Endometrium (tissue), 2 donors: ENCODE data around the gene HOXA7.

Source experiments
- FAIRE-seq: peaks from 2 replicates; lab custom pipeline; 2012; peaks lifted over from hg19 to GRCh38; lab: Jason Lieb, UNC
- donor health status: control.
- donor health status: control.

HOXA7 gene

DNA sequence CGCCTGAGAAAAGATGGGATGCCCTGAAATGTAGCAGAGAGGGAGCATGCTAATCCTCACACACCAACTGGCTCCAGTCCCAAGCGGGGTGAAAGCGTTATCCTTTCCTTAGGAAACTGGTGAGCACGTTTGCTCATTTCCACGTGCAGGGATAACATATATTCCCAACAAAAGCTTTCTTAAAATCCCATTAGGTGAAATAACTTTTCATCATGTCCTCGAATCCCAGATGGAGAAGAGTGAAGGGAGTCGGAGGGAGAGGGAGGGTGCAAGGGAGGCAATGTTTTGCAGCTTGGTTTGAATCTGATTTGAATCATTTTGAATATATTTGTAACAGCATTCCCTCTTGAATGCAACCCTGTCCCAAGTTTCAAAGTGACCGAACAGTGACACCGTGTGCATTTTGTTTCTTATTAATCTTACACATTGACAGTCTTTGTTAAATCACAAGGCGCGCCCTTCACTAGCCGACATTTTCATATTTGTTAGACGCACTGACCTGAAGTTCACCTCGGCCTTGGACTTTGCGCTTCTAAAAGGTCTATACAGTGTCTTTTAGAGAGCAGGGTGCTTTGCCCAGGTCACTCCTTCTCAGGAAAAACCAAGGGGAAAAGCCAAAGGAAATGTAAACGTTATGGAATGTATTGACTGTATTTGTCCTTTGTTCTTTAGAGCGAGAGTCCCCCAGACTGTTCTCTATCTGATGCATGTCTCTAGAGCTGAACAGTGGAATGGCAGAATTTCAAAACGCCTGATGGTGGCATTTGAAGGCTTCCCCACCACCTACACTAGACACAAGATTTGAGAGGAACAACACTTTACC is 22.9 kb downstream of the HOXA7 start:
- FAIRE-seq = no peak

DNA sequence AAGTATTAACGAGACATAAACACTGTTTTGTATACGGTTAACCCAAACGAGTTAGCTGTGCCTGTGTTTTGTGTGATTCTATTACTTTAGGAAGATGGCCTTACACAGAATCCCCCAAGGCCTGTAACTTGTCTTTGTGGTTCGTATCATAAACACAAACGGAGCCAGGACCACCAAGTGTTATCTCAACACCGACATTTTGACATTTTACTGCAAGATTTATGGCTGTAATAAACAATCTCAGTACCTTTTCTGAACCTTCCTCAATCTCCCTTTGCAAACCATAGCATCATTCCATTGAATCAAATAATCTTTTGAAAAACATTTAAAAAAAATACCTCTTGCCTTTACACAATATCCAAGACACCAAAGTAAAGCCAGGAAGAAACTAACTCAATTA is 23.5 kb downstream of the HOXA7 start:
- no peak for FAIRE-seq

DNA sequence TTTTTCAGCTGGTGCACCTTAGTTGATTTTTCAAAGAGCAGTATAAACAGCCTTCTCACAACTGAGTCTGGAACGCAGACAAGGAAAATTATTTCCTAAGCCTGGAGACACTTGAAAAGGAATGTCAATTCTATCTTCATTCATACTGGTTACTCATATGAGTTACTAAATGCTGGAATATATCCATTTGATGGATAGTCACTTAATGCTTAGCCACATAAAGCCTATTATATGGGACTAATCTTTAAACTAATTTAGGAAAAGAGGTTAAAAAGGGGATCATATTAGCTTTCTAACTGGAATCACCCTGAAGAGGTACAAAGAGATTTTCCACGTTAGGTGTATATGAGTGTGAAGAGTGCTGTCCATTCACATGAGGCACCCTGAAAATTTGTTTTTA is 24.3 kb downstream of the HOXA7 start:
- no peak for FAIRE-seq

DNA sequence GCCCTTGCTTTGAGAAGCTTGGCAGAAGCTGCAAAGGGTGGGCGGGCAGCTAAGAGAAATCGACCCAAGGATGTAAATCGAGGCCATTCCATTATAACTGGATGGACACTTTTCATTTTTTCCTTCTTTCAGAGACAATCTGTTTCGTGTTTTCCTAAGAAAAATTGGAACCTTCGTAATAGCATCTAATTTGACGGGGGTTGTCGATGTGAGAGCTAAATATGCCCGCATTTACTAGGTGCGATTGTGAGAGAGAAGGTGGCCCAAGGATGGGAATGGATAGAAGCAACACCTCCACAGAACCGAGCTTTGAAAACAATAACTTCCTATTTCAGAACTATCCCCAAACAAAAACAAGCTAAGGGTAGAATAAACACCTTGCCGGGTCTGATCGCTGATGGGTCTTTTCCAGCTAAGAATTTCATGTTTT is 25.1 kb downstream of the HOXA7 start:
- no peak for FAIRE-seq

DNA sequence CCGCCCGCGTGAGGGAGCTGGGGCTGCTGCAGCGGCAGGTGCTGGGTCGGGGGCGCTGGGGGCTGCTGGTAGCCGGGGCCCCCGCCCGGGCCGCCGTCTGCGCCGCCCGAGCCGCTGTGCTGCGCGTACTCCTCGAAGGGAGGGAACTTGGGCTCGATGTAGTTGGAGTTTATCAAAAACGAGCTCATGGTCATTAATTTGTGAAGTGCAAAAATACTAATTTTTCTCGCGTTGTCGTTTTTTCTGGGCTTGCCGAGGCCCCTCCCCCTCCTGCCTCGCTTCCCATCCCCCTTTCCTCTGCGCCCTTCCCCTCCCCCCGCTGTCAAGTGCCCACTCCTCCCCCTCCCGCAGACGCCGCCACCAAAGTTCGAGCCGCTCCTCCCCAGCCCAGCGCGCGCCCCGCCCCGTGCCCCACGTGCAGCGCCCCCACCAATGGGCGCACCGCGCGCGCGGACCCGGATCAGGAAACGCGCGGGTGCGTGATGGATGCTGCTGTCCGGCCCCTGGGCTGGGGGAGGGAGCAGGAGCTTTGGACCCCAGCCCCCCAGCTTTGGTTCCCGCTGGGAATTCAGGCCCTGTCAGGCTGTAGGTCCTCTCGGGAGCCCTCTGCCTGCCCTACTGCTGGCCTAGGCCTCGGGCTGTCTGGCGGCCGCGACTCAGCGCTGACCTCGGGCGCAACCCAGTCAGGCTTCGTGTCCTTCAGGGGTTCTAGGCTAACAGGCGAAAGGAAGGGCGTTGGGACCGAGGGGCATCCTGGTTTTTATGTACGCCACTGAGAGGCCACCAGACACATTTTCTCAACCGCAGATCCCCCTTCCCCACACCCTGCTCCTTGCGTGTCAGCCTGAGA is 25.7 kb downstream of the HOXA7 start, which contains the start of gene HOXA4:
HOXA4 (minus strand) TSS at position 218 of the 850 bp plus-strand sequence; CDS start at position 194, 24 bp downstream.
- no peak for FAIRE-seq

DNA sequence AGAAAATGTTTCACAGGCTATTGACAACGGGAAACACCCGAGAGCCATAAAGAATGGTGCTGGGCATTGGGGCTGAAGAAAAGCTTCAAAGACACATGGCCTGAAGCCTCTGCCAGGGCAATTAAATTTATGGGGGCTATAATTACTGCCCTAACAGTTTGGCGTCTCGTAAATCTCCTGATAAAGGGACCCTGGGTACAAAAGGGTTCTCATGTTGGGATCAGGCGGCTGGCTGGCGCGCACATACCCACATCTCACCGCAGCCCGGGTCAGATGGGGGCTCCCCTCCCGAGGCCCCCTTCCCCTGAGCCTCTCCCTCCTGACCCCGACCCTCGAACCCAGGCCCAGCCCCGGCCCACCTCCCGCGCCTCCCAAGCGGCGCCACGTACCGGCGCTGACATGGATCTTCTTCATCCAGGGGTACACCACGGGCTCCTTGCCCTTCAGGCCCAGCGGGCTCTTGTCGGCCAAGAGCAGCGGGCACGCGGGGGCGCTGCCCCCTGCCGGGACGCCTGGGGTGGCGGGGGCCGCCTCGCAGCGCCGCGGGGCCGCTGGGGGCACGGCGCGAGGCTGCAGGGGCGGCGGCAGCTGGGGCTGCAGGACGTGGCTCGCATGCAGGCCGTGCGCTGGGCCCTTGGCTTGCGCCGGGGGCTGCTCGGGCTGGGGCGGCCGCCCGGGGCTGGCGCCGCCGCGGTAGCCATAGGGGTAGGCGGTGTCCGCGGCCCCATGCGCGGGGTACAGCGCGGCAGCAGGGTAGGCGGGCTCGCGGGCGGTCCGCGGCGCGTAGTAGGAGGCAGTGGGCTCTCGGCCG is 26.5 kb downstream of the HOXA7 start:
- no peak for FAIRE-seq

DNA sequence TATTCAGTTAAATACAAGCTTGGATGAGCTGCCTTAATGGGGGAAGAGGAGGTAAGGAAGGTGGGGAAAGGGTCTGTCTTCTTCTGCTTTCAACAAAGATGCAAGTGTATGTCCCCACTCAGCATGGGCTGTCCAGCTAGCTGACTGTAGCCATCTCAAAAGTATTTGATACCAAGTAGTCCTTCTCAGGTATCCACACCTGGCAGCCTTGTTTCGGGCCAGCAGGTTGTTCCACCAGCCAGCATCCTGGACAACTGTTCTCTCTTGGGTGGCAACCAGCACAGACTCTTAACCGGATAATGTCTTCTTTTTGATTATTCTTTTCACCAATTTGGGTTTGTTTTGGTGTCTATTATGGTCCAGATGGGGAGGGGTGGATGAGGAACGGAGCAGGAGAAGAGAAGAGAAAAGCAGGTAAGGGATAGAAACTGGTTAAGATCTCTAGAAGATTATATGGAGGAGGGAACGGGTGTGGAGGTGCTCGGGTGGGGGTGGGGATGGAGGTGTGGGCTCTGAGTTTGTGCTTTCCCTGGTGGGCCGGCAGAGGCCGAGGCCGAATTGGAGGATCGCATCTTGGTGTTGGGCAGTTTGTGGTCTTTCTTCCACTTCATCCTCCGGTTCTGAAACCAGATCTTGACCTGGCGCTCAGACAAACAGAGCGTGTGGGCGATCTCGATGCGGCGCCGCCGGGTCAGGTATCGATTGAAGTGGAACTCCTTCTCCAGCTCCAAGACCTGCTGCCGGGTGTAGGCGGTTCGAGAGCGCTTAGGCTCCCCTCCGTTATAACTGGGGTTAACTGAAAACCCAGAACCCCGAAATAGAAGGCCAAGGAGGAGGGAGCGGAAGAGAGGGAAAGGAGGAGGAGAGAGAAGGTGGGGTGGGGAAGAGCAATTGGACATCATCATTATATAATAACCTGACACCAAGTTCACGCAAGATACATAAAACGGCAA is 27.4 kb downstream of the HOXA7 start:
- FAIRE-seq = no peak

DNA sequence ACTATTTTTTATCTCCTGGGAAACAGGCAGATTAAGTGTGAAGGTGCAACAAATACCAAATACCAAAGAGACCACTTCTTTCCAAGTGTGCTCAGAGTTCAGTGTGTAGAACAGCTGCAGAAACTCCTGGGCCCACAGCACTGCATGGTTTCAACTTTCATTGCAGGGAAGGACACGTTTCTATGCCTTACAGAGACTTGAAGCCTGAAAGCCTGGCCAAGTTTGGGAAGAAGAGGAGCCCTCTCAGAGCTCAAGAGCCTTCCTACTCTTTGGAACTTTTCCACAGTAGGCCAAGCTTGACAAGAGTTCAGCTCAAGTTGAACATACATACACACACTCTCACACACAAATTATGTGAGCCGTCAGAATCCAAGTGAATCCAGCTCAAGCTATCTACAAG is 28.4 kb downstream of the HOXA7 start:
- no peak for FAIRE-seq

DNA sequence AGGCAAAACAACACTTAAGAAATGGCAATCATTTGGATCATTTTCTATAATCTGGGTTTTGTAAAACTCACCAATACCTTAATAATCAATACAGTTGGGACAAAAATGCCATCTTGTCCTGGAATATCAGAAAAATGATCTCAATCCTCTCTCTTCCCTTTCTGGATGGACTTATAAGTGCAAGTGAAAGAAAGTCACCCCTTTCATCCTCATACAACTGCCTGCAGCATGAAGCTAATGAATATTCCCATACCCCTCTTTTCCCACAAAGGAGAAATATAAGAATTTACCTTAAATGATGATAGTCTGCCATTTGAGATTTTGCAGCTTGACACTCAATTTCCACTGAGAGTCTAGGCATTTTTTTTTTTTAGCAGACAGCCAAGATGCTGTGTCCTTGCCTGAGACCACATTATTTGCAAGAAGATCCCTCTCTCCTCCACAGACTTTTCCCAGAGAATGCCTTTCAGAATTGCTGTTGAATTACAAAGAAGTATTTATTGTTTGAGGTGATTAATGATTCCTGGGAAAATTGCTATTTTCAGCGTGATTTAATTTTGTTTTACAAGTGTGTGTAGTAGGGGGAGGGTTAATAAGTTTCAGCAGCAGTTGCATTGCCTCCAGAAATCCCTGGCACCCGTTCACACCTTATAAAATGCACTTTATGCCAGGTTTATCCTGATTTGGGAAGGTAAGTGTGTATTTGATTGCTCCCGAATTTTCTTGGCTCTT is 29.7 kb downstream of the HOXA7 start:
- FAIRE-seq = no peak

DNA sequence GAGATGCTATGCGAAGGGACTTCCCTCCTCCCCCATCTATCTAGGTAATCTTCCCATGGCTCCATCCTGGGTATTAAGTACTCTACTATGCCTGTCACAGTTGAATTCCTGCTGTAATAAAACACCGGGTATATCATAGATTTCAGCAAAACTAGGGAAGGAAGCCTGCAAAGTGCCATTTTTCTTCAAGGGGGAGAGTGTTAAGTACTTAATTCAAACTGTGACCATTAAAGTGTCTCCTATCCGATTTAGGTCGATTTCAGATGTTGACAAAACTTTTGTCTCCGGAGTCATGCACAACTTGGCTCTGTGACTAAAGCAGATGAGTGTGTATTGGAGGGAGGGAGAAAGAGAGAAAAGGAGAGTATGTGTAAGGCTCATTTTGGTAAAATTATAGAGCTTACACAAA is 30.5 kb downstream of the HOXA7 start:
- FAIRE-seq = no peak

DNA sequence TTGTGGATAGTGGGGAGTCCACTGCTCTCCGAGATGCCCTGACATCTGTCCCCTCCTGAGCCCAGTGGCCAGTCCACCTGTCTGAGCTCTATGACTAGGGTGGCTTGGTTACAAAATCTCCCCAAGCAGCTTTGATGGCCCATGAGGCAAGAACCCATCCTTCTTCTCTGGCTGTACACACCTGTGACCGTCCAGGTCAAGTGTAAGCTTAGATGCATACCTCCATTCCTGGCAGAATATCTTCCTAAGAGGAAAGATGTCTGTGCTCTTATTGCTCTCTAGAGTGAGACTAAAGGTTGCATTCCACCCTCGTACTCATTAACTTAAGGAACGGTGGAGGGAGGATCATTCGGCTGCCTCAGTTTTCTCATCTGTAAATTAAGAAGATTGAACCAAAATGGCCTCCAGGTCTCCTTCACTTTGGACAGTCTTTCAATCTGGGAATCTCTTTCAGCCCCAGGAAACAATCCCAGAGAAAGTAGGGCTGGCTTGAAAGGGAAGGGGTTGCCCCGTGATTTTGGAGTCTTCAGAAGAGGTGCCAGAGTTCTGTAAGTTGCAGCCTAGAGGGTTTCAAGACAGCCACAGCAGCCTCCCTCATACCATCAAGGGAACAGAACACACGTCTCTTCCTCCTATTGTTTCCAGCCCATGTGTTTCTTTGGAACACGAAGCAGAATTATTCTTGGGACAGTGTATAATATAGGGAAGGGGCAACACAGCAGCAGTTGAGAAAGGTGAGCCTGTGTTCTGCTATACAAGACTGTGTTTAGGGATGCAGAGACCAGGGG is 31.4 kb downstream of the HOXA7 start:
- FAIRE-seq = no peak

DNA sequence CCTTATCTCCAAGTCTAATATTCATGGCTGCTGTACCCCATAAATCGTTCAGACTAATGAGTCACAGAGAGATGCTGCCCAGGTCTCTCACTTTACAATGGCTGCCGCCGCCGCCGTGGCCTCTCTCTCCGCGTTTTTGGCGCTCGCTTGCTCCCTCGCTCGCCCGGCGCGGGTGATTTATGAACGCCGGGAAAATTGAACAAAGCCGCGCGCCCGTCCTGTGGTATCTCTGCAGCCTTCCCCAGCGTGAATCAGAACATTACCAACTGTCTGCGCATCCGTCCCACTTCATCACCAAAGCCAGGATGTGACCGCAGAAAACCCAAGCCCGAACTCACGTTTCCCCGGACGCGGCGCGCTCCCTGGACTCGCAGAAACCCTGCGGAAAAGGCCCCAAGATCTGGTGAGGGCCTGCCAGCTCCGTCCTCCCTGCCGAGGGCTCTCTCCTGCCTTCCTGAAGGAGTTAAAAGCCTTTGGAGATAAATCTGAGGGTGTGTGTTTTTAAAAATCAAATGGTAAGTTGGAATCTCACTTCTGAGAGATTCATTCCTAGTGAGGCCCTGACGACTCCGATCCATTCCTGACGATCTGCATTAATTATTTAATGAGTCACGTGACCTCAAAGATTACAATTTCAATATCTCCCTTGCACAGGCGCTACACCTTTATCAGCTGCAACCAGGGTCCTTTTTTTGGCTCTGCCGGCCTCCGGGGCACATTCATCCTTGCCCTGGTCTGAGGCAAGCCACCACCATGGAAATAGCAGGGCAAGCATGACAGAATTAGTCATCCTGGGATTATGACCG is 32.2 kb downstream of the HOXA7 start:
- FAIRE-seq = no peak

DNA sequence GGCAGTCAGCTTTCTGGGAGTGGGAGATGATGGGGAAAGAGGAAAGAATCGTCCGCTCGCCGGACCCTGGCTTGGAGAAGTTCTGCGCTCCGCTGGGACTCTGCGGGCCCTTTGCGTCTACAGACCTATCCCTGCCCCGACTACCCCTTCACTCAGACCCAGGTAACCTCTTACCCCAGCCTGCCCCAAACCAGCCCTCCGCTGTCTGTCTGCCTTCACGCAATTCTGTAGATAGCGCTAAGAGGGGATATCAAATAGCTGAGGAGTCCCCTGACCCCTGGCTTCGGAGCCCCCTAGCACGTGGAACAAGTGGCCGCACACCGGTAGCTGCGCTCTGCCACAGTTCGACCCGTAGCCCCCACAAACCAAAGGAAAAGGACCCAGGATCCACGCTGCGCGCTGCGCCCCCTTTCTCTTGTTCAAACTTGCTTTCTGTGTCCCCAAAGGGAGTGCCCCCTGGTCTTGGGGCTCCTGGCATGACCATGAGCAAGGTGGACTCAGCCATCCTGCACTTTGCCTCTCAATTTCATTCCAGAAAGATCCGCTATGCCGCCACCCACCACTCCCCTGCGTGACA is 32.9 kb downstream of the HOXA7 start:
- FAIRE-seq = no peak

DNA sequence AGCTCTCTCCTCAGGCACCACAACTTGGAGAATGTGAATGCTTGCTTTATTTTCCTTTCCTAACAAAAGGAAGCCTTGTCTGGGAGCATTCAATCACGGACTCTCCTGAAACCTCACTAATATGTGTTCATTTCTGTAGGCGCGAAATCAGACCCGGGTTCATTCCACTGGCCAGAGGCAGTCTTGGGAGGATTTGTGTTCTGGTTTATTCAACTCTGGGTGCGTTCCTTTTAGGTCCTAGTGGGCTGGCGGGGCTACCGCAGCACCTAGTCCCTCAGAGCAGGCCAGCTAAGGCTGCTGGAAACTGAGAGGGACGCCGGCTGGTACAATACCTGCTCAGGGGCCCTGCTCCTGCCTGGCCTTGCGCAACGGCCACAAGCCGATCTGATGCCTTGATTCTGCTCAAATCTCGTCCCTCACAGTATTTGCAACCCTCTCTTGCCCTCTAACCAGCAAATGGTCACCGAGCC is 33.4 kb downstream of the HOXA7 start:
- FAIRE-seq = no peak

DNA sequence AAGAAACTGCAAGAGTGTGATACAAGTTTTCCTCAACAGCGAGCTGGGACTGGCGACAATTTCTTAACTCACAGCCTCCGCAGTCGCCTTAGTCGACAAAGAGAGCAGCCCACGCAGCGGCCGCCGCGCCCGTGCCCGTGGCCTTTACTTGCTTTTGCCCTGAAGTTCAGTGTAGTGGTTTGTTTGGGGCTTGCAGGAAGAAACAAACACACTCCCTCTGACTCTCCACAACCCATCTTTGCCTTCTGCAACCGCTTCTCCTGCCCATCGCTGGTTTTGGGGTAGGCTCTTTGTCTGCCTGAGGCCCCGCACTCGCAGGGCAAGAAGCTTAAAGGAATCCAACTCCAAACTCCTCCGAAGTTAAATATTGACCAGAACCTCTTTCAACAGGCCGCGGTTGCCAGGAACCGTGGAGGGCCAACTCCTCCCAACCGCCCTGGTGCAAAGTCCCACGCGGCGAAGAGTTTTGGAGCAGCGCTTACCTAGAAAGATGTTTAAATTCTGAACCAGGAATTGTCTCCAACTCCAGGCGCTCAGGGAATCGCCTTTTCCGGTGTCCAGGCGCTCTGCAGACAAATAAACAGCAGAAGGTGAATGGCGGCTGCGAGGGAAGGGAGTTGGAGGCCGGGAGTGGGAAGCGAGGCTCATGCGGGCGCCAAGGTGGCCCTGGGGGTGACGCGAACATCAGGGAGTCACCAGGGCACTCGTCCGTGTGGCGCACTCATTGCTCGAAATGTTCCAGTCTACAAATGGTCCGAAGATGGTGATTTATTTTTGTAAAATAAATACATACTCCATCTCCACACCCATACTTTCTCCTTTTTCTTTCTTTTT is 34.2 kb downstream of the HOXA7 start:
- no peak for FAIRE-seq

DNA sequence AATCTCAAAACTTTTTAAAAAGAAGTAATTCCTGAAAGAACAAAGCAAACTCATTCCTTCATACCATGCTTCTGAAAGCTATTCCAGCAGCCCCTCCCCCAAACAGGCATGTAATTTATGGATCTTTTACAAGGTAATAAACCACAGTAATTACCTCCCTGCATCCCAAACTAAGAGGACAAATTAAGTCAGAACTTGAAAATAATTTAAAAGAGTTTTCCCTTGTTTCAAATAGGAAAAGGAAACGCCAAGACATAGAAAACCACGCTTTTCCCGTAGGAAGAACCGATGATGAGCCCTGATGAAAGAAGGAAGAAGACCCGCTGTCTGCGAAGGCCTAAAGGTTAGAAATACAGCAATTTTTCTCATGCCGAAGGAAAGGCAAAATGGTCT is 34.8 kb downstream of the HOXA7 start:
- no peak for FAIRE-seq

DNA sequence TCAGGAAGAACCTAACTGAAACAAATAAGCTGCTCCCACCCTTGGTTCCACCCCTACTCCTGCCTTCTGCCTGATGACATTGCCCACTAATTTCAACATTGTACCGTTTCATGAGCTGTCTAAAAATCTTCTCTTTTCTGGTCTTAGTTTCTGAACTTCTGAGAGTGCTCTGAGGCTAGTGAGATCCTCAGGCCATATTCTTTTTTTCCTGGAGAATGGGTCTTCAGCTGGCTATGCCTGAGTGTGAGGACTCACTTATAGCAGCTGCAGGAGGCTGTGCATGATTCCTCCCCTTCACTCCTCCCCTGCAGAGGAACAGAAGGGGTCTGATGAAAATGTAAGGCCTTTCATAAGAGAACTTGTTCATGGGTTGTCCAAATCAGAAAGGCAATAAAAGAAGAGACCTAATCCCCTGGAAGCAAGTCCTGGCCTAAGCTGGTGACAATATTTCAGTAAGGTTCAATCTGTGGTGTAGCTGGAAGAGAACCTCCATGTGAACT is 37.0 kb downstream of the HOXA7 start:
- FAIRE-seq = no peak
